IPS-20b (cell line): ENCODE results near the gene GABBR2.
"Not testable (repeated sequence)": the region's sequence is repeated elsewhere in the genome, so short reads cannot be mapped to it uniquely, and the experiment has no call there.

ENCODE experiments used
- H3K27ac ChIP-seq: one replicate; pipeline ENCODE4 v1.5.1; 2013; ENCODE audit warnings: low read length
- H3K27me3 ChIP-seq: 2 replicates; pipeline ENCODE4 v1.6.1; 2013; ENCODE audit warnings: mild to moderate bottlenecking, low read length, inconsistent platforms; ENCODE audit not compliant: insufficient read depth
- H3K36me3 ChIP-seq: 2 replicates; pipeline ENCODE4 v1.6.1; 2013; ENCODE audit warnings: low read depth, mild to moderate bottlenecking, inconsistent platforms, low read length, moderate library complexity; ENCODE audit not compliant: insufficient read depth
- H3K4me1 ChIP-seq: 2 replicates; pipeline ENCODE4 v1.6.1; 2013; ENCODE audit warnings: mild to moderate bottlenecking, control low read depth, inconsistent platforms, low read length, moderate library complexity; ENCODE audit not compliant: insufficient read depth
- H3K4me3 ChIP-seq: 2 replicates; pipeline ENCODE4 v1.5.1; 2013; ENCODE audit warnings: mild to moderate bottlenecking, low read length, inconsistent platforms
- H3K9ac ChIP-seq: 2 replicates; pipeline ENCODE4 v1.6.1; 2013; ENCODE audit warnings: low read depth, mild to moderate bottlenecking, inconsistent platforms, low read length, moderate library complexity
- H3K9me3 ChIP-seq: 2 replicates; pipeline ENCODE4 v1.6.1; 2013; ENCODE audit warnings: mild to moderate bottlenecking, low read depth, low read length, inconsistent platforms; ENCODE audit not compliant: insufficient read depth

The GABBR2 gene

GRCh38 chr9:98667005-98667640 is 41.6 kb downstream of the GABBR2 start:
- Histone ChIP-seq H3K4me3 (no peak overlapping the region), H3K4me1 (no peaks in the 10 kb centered on the region; the same call in 1 of the 2 replicates), H3K9ac (no peak overlapping the region), H3K27ac (no peak overlapping the region), H3K36me3 (no peaks in the 10 kb centered on the region), H3K9me3 (no peaks in the 10 kb centered on the region), H3K27me3 (no peaks in the 10 kb centered on the region)

- Histone ChIP-seq H3K27ac (no peak overlapping the region), H3K36me3 (no peaks in the 10 kb centered on the region), H3K9ac (no peak overlapping the region), H3K4me3 (no peak overlapping the region), H3K9me3 (no peaks in the 10 kb centered on the region), H3K4me1 (no peaks in the 10 kb centered on the region; the same call in 1 of the 2 replicates), H3K27me3 (no peaks in the 10 kb centered on the region)
Measured at GRCh38 chr9:98665501-98665900, 43.2 kb downstream of the GABBR2 start.

GRCh38 chr9:98660541-98660940 is 48.2 kb downstream of the GABBR2 start:
- H3K4me3 ChIP-seq: no peak overlapping the region
- H3K27ac ChIP-seq: no peak overlapping the region
- H3K9me3 ChIP-seq: no peaks in the 10 kb centered on the region
- no peak overlapping the region for H3K9ac ChIP-seq
- no peaks in the 10 kb centered on the region for H3K4me1 ChIP-seq
- no peaks in the 10 kb centered on the region for H3K36me3 ChIP-seq
- no peaks in the 10 kb centered on the region for H3K27me3 ChIP-seq

- Histone ChIP-seq H3K4me1 (no peaks in the 10 kb centered on the region), H3K9me3 (no peaks in the 10 kb centered on the region), H3K9ac (no peak overlapping the region), H3K27ac (no peak overlapping the region), H3K27me3 (no peaks in the 10 kb centered on the region), H3K36me3 (no peaks in the 10 kb centered on the region), H3K4me3 (no peak overlapping the region)
Measured at GRCh38 chr9:98658951-98659351, 49.8 kb downstream of the GABBR2 start.

- H3K9me3 ChIP-seq: no peaks in the 10 kb centered on the region
- H3K27ac ChIP-seq: no peak overlapping the region
- no peak overlapping the region for H3K4me3 ChIP-seq
- no peak overlapping the region for H3K9ac ChIP-seq
- H3K27me3 ChIP-seq: no peaks in the 10 kb centered on the region
- no peaks in the 10 kb centered on the region for H3K4me1 ChIP-seq
- no peaks in the 10 kb centered on the region for H3K36me3 ChIP-seq
Measured at GRCh38 chr9:98657897-98658296, 50.8 kb downstream of the GABBR2 start.

GRCh38 chr9:98656511-98656910 is 52.2 kb downstream of the GABBR2 start:
- Histone ChIP-seq H3K27me3 (no peaks in the 10 kb centered on the region), H3K9me3 (no peaks in the 10 kb centered on the region), H3K4me3 (no peak overlapping the region), H3K36me3 (no peaks in the 10 kb centered on the region), H3K4me1 (no peaks in the 10 kb centered on the region), H3K9ac (no peak overlapping the region), H3K27ac (no peak overlapping the region)

GRCh38 chr9:98655428-98655827 is 53.3 kb downstream of the GABBR2 start:
- not testable (repeated sequence) for H3K9me3 ChIP-seq, H3K4me1 ChIP-seq, H3K36me3 ChIP-seq, H3K27ac ChIP-seq, H3K4me3 ChIP-seq, H3K9ac ChIP-seq, H3K27me3 ChIP-seq

GRCh38 chr9:98654247-98654646 is 54.5 kb downstream of the GABBR2 start:
- Histone ChIP-seq H3K9me3 (no peaks in the 10 kb centered on the region), H3K4me1 (no peaks in the 10 kb centered on the region), H3K9ac (no peak overlapping the region), H3K36me3 (no peaks in the 10 kb centered on the region), H3K27me3 (no peaks in the 10 kb centered on the region), H3K4me3 (no peak overlapping the region), H3K27ac (no peak overlapping the region)

- Histone ChIP-seq H3K27ac (no peak overlapping the region), H3K4me1 (0 out of 2 replicates have a peak, but pooled peaks cover 3% of the 10 kb centered on the region), H3K9ac (no peak overlapping the region), H3K27me3 (no peaks in the 10 kb centered on the region), H3K36me3 (no peaks in the 10 kb centered on the region), H3K4me3 (no peak overlapping the region), H3K9me3 (no peaks in the 10 kb centered on the region)
Measured at GRCh38 chr9:98652741-98653140, 56.0 kb downstream of the GABBR2 start.

GRCh38 chr9:98652302-98652701 is 56.4 kb downstream of the GABBR2 start:
- Histone ChIP-seq H3K4me3 (no peak overlapping the region), H3K36me3 (no peaks in the 10 kb centered on the region), H3K27me3 (no peaks in the 10 kb centered on the region), H3K9me3 (no peaks in the 10 kb centered on the region), H3K4me1 (0 out of 2 replicates have a peak, but pooled peaks cover 3% of the 10 kb centered on the region), H3K9ac (no peak overlapping the region), H3K27ac (no peak overlapping the region)

GRCh38 chr9:98647236-98647635 is 61.5 kb downstream of the GABBR2 start:
- no peak overlapping the region for H3K27ac ChIP-seq
- no peaks in the 10 kb centered on the region for H3K36me3 ChIP-seq
- H3K9ac ChIP-seq: no peak overlapping the region

GRCh38 chr9:98644011-98644410 is 64.7 kb downstream of the GABBR2 start:
- H3K9me3 ChIP-seq: peaks cover 3% of the 10 kb centered on the region; the same call in 1 of the 2 replicates
- no peak overlapping the region for H3K9ac ChIP-seq
- no peaks in the 10 kb centered on the region for H3K36me3 ChIP-seq
- no peak overlapping the region for H3K4me3 ChIP-seq
- no peaks in the 10 kb centered on the region for H3K27me3 ChIP-seq
- no peak overlapping the region for H3K27ac ChIP-seq
- H3K4me1 ChIP-seq: 0 out of 2 replicates have a peak, but pooled peaks cover 5% of the 10 kb centered on the region

More at GRCh38 chr9:98647236-98647635, 61.5 kb downstream of the GABBR2 start:
- Histone ChIP-seq H3K27me3 (no peaks in the 10 kb centered on the region), H3K9me3 (no peaks in the 10 kb centered on the region), H3K4me1 (0 out of 2 replicates have a peak, but pooled peaks cover 3% of the 10 kb centered on the region), H3K4me3 (no peak overlapping the region)
